Thyroid gland (tissue), 4 donors: ENCODE data around the gene CTDSP1.

Experiments
- CTCF ChIP-seq, 6 experiments: fragments of 200-600 bp in 3 of 6; fragments of 450-650 bp in 3 of 6; sonication (generic) in 3 of 6; IDR thresholded peaks; one replicate each; pipeline ENCODE4 v1.5.1; 2016 to 2019; ENCODE audit warnings: antibody characterized with exemption in 6 of 6, mild to moderate bottlenecking in 2 of 6, inconsistent platforms in 1 of 6, moderate library complexity in 1 of 6
- POLR2A ChIP-seq, 2 donors: fragments of 450-650 bp; IDR thresholded peaks; one replicate each; pipeline ENCODE4 v1.6.1; 2017; ENCODE audit warnings: antibody characterized with exemption in 2 of 2, mild to moderate bottlenecking in 2 of 2, moderate library complexity in 1 of 2

- no peak for TF ChIP-seq CTCF (IDR thresholded peaks at IDR 0.05)
- TF ChIP-seq POLR2A (IDR thresholded peaks at IDR 0.05), result no peak
Observed at GRCh38 chr2:218362606-218363005, 37.1 kb upstream of the CTDSP1 start.
